ENCODE measurements around the gene VTI1A. TPM values are rescaled to one million over a fixed set of nuclear protein-coding genes. Genes with fewer than 3 reads are reported as not detected.

Gene VTI1A
- total RNA-seq, 3 donors from 2014 or later: 36.2 to 55.9 (median 44.4) TPM

GRCh38 chr10:112744181-112745096 lies 297.4 kb downstream of the VTI1A start:
- DNase-seq: peak in 2 of 3 donors; percentile 48 to 54
- Histone ChIP-seq H3K9me3 (no peaks in the 10 kb centered on the region), H3K4me1 (ENCODE audit: low read depth) (peaks cover 32% of the 10 kb centered on the region), H3K36me3 (ENCODE audit: low read depth) (no peaks in the 10 kb centered on the region), H3K4me3 (no peak overlapping the region)
- ATAC-seq: peak; percentile 45
- intact Hi-C loops (cut with DNase I, micrococcal nuclease): no loop called here
- no peak for TF ChIP-seq CTCF (IDR thresholded peaks at IDR 0.05)

- H3K4me1 ChIP-seq (ENCODE audit: low read depth): peaks cover 31% of the 10 kb centered on the region
- DNase-seq: no peak
- no peaks in the 10 kb centered on the region for H3K36me3 ChIP-seq (ENCODE audit: low read depth)
- ATAC-seq: no peak
- H3K9me3 ChIP-seq: no peaks in the 10 kb centered on the region
- intact Hi-C loops (cut with DNase I, micrococcal nuclease): no loop called here
- H3K4me3 ChIP-seq: no peak overlapping the region
- TF ChIP-seq CTCF (IDR thresholded peaks at IDR 0.05): no peak
Observed at GRCh38 chr10:112746329-112746728, 299.3 kb downstream of the VTI1A start.

GRCh38 chr10:112750427-112751167 lies 303.6 kb downstream of the VTI1A start:
- peak in 1 of 3 donors; percentile 37 for DNase-seq
- intact Hi-C loops (cut with DNase I, micrococcal nuclease): no loop called here
- Histone ChIP-seq H3K9me3 (no peaks in the 10 kb centered on the region), H3K36me3 (ENCODE audit: low read depth) (no peaks in the 10 kb centered on the region), H3K4me1 (ENCODE audit: low read depth) (peaks cover 7% of the 10 kb centered on the region), H3K4me3 (no peak overlapping the region)
- no peak for TF ChIP-seq CTCF (IDR thresholded peaks at IDR 0.05)
- peak; percentile 92 for ATAC-seq

- DNase-seq: no peak
- H3K36me3 ChIP-seq (ENCODE audit: low read depth): no peaks in the 10 kb centered on the region
- intact Hi-C loops (cut with DNase I, micrococcal nuclease): no loop called here
- no peak for TF ChIP-seq CTCF (IDR thresholded peaks at IDR 0.05)
- no peaks in the 10 kb centered on the region for H3K9me3 ChIP-seq
- ATAC-seq: no peak
- peaks cover 7% of the 10 kb centered on the region for H3K4me1 ChIP-seq (ENCODE audit: low read depth)
- no peak overlapping the region for H3K4me3 ChIP-seq
Observed at GRCh38 chr10:112751651-112752050, 304.6 kb downstream of the VTI1A start.

GRCh38 chr10:112752288-112752687 lies 305.3 kb downstream of the VTI1A start:
- ATAC-seq: no peak
- TF ChIP-seq CTCF (IDR thresholded peaks at IDR 0.05): no peak
- no peak for DNase-seq
- no peaks in the 10 kb centered on the region for H3K36me3 ChIP-seq (ENCODE audit: low read depth)
- intact Hi-C loops (cut with DNase I, micrococcal nuclease): no loop called here
- H3K4me3 ChIP-seq: no peak overlapping the region
- H3K9me3 ChIP-seq: no peaks in the 10 kb centered on the region
- peaks cover 7% of the 10 kb centered on the region for H3K4me1 ChIP-seq (ENCODE audit: low read depth)
